Activated CD4-positive, alpha-beta T cell treated with anti-CD3 and anti-CD28 coated beads, Interleukin-2, amount 50 U/mL, for 16 hours (primary cell): ENCODE data around the gene MGAT5.

ENCODE experiments used
- DNase-seq: peaks from one replicate; pipeline ENCODE4 v3.0.0-alpha.2; 2020

The MGAT5 gene

GRCh38 chr2:134372611-134373131 lies 118.8 kb downstream of the MGAT5 start:
- no peak for DNase-seq

GRCh38 chr2:134375935-134376334 lies 122.1 kb downstream of the MGAT5 start:
- DNase-seq, result no peak

DNA sequence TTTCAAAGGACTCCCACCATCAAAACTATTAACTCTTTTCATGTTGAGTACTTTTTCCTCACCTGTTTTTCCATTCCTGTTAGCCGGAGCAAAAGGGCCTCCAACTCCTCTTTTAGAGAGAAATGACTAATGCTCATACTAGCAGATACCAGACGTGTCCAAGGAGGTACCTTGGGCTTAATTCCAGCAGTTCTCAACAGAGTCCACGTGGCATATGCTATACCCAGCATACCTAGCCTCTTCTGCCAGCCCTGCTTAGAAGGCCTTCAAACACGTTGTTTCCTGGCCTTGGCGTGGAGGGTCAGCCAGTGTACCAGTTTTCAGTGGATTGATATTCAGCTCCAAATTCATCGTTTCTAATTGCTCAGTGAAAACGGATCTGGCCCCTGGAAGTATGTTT lies 123.9 kb downstream of the MGAT5 start:
- no peak for DNase-seq

- no peak for DNase-seq
These were observed 125.4 kb downstream of the MGAT5 start for GRCh38 chr2:134379293-134379692.

DNA sequence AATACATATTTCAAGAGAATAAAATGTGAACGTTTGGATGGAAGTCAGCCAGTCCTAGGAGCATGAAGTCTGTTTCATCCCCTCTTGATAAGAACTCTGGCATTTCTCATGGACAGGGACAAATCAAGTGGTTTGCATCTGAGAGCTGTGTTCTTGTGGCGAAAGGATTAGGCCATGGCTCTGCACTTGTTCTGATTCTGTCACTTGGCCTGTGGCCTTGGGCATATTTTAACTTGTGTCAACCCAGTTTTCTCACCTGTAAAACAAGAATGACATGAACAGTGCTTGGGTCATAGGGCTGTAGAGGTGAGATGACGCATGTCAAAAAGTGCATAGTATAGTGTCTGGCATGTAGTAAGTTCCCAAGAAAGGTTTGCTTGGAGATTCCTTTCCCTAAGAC lies 125.8 kb downstream of the MGAT5 start:
- DNase-seq, result no peak

DNA sequence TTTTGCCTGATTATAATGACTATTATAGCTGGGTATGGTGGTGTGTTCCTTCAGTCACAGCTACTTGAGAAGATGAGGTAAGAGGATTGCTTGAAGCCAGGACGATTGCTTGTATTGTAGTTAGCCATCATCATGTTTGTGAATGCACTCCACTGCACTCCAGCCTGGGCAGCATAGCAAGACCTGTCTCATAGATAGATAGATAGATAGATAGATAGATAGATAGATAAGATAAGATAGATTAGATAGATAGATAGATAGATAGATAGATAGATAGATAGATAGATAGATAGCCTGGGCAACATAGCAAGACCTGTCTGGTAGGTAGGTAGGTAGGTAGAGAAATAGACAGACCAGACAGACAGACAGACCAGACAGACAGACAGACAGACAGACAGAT lies 127.3 kb downstream of the MGAT5 start:
- DNase-seq, result no peak

DNA sequence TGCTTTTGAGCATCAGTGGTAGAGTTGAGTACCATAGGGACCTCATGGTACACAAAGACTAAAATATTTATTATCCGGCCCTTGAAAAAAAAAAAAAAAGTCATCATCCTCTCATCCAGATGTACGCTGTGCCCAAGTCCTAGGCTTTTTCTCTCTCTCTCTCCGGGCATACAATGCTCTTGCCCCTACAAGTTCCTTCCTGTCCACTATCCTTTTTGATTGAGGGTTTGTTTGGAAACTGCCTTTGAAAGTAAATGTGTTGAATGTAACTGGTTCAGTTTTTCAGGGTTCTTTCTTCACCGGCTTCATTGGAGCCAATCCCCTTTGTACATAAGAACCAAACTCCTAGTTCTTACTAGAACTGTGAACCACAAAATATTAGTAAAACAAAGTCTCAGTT lies 130.3 kb downstream of the MGAT5 start:
- DNase-seq, result no peak

- no peak for DNase-seq
These were observed 131.3 kb downstream of the MGAT5 start for GRCh38 chr2:134385195-134385594.

DNA sequence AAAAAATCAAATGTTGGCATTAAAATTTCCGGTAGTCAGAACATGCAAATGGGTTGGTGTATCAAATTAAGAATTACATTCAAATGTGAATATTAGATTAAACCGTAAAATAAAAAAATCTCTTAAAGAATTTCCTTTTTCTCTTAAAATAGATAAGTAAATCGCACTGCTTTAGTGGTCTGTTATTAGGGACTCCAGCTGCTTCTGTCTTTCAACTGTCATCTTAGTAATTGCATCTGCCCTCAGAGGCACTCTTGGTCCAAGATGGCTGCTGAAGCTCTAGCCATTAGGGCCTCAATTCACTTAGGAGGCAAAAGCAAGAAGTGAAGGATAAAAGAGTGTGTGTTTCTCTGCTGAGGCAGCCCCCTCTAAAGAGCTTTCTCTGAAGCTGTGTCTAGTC lies 132.4 kb downstream of the MGAT5 start:
- no peak for DNase-seq

DNA sequence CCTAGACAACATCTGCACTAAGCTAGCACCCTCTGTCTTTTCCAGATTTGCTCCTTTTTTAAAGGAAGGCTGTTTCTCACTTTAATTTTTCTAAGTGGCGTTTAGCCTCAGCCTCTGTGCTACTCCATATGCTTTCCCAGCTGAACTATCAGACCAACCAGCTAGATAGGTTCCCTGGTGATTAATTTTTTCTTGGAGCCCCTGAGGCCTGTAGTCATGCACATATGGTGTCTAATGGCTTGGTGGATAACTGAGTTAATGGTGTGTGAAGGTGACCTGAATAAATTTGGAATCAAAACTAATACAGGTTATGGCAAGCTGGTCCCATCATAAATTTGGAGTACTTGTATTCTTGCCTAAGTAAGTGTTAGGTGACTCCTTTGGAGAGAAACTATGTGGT lies 135.5 kb downstream of the MGAT5 start:
- DNase-seq, result no peak

- DNase-seq, result no peak
These were observed 137.9 kb downstream of the MGAT5 start for GRCh38 chr2:134391751-134392160.

DNA sequence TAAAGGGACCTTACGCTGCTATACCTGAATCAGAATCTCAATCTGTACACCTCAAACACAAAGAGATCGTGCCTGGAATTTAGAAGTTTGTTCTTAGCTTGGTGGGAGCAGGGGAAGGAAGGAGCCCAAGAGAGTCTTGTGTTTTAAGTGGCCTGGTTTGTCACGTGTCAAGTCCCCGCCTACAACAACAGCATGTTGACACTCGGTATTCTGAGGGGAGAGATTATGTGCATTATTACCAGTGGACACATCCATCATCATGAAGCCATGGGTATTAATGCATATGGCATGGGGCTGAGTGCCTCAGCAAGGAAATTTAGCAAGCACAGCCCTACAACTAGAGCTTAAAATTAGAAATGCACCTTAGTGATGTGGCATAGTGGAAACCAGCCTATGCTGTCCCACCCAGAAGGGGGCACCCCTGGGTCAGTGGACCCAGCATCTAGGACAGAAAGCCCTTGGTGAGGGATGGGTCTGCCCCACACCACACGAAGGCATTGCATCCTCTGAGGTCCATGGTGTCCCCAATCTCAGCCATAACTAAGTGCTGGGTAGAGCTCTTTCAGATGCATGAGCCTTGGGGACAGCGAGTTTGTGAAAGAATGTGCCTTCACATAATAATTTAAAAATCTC lies 138.7 kb downstream of the MGAT5 start:
- no peak for DNase-seq

DNA sequence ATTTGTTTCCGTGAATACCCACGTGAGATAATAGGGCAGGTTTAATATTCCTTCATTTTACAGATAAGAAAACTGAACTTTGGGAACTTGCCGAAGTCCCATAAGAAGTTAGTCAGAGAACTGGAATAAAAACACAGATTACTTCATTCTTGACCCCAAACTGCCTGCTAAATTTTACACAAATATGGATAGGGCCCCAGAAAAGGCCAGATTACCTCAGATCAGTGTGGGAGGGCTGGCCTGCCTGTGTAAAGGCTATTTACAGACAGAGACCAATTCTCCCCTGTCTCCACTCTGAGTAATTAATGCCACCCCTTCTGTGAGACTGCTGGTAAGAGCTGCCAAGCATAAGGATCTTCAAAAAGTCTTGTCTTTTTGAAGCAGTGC lies 139.2 kb downstream of the MGAT5 start:
- DNase-seq, result no peak

DNA sequence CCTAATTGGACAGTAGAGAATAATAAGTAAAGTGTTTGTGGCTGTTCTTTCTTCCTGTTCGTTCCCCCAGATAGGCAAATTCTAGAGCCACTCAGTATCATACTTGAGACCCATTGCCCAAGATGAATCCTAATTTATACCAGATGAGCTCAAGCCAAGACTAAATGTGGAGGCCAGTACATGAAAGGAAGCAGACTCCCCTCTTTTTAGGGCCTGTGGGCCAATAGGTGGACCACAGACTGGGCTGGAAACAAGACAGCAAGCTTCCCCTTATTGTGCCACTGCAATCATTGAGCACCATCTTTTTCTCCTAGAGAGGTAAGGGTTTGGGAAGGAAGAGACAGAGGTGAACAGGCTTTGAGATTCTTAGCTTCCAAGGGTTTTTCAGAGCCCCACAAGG lies 141.9 kb downstream of the MGAT5 start:
- no peak for DNase-seq

GRCh38 chr2:134396493-134396892 lies 142.6 kb downstream of the MGAT5 start:
- DNase-seq, result no peak

GRCh38 chr2:134397146-134397896 lies 143.4 kb downstream of the MGAT5 start:
- no peak for DNase-seq

GRCh38 chr2:134398300-134398699 lies 144.4 kb downstream of the MGAT5 start:
- no peak for DNase-seq

- DNase-seq, result no peak
These were observed 145.2 kb downstream of the MGAT5 start for GRCh38 chr2:134399096-134399495.

GRCh38 chr2:134401081-134401497 lies 147.2 kb downstream of the MGAT5 start:
- DNase-seq, result no peak

DNA sequence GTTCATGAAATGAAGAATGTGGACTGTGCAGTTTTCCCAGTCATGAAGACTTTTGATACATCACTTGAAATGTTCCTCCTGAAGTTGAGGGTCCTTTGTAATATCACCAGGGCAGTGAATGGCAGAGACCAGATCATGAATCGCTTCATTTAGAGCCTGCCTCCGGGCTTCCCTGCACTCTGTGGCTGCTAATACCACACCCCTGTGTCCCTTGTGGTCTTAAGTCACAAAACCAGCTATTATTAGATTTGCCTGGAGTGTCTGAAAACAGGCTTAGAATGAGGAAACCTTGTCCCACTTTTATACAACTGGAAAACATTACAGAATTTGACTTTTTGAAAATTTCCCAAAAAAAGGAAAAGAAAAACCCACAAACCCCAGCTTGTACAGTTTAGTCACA lies 147.9 kb downstream of the MGAT5 start:
- DNase-seq, result no peak

- no peak for DNase-seq
These were observed 148.5 kb downstream of the MGAT5 start for GRCh38 chr2:134402410-134402809.

- no peak for DNase-seq
These were observed 151.8 kb downstream of the MGAT5 start for GRCh38 chr2:134405611-134406081.

GRCh38 chr2:134406311-134406710 lies 152.4 kb downstream of the MGAT5 start:
- no peak for DNase-seq

GRCh38 chr2:134406736-134407135 lies 152.9 kb downstream of the MGAT5 start:
- no peak for DNase-seq
